HS-5 (cell line): ENCODE measurements around the gene LILRA5.
"Not testable (repeated sequence)": the region's sequence is repeated elsewhere in the genome, so short reads cannot be mapped to it uniquely, and the experiment has no call there.

Experiments
- DNase-seq: peaks from one replicate; pipeline ENCODE4 v3.0.0-alpha.2; 2012; ENCODE audit warnings: low read depth

Gene LILRA5

GRCh38 chr19:54302257-54302656 lies 10.7 kb downstream of the LILRA5 start:
- no peak for DNase-seq

DNA sequence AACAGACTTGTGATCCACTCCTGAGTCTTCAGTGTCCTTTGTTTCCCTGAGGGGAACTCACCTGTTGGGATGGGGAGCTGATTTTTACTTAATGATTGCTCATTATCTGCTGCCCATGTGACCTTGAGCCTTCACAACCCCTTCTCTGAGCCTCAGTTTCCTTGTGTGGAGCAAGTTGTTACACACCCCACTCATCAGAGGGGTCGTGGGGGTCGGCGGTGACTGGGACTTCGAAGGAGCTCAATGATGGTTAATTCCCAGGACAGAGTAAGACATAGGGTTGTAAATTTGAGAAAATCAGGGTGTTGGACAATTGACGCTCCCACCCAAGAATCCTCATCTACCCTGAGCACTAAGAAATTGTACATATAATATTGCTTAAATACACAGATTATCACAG lies 13.5 kb downstream of the LILRA5 start:
- no peak for DNase-seq

- no peak for DNase-seq
Measured at GRCh38 chr19:54299126-54299498, 13.9 kb downstream of the LILRA5 start.

- DNase-seq: no peak
Measured at GRCh38 chr19:54298357-54299125, 14.4 kb downstream of the LILRA5 start.

DNA sequence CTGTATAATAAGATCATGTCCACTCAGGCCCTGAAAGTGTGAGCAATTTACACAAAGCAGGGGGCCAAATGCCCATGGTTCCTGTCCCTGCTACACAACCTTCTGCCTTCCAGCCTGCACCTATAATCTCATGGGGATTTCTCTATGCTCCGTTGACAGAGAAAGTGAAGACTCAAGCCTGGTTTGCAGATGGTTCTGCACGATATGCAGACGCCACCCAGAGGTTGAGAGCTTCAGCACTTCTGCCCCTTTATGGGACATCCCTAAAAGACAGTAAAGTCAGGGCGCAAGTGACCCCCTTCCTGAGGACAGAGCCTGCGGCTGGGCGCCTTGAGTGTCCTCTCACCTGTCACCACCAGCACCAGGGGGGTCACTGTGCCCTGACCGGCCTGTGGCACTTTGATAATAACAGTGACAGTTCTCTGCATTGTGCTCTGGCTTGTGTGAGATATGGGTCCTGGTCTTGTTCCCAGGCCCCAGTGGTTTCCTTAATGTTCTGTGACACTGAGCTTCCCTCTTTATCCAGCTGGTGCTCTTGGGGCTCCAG lies 15.1 kb downstream of the LILRA5 start:
- DNase-seq: no peak

- no peak for DNase-seq
Measured at GRCh38 chr19:54294539-54294938, 18.4 kb downstream of the LILRA5 start.

DNA sequence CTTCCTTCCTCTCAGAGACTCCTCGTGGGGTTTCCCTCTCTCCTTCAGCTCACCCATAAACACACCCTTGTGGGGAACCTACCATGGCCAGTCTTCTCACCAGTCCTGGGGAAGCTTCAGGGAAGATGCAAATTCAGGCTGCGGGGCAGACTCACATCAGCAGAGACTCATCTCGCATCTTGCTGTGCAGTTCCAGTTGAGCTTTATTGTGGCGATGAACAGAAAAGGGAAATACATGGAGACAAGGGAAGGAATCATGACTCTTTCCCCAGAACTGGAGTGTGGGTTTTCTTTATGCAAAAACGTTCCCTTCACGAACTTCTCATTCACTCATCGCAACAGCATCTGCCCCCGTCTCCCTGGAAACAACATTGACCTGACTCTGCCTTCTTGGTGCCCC lies 23.8 kb downstream of the LILRA5 start:
- not testable (repeated sequence) for DNase-seq

DNA sequence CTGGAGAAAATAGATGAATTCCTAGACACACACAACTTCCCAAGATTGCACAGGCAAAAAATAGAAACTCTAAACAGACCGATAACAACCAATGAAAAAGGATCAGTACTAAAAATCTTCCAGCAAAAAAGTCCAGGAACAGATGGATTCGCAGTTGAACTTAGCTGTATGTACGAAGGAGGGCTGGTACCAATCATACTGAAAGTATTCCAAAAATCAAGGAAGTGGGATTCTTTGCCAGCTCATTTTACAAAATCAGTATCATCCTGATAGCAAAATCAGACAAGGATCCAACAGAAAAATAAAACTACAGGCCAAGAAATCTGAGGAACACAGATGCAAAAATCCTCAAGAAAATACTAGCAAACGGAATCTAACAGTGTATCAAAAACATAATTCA lies 25.5 kb downstream of the LILRA5 start:
- peak; percentile 77 for DNase-seq

GRCh38 chr19:54286283-54286682 lies 26.7 kb downstream of the LILRA5 start:
- DNase-seq: not testable (repeated sequence)

GRCh38 chr19:54285427-54286056 lies 27.4 kb downstream of the LILRA5 start:
- DNase-seq: not testable (repeated sequence)

DNA sequence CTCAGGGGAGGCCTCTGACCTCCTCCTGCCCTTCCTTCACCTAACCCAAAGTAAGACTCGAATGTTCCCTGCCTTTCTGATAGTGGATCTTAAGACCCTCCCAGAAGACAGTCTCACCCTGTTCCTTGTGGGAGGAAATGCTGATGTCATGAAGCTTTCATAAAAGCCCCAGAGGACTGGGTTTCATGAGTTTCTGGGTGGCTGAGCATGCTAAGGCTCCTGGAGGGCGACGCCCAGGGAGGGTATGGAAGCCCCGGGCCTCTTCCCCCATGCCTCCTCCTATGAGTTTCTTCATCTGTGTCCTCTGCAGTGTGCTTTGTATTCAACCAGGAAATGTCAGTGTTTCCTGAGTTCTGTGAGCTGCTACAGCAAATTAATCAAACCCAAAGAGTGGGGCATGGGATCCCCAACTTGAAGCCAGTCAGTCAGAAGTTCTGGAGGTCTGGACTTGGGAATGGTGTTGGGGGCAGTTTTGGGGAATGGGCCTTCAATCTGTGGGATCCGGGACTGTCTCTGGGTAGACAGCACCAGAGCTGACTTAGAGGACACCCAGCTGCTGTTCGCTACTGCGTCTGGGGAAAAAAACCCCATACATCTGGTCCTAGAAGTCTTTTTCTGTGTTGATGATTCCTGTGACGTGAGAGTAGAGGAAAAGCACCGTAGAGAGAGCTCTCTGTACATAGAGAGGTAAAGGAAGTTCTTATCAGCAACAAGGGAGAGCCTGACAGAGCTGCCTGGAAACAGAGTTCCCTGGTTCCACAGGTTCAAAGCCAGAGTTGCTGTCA lies 30.1 kb downstream of the LILRA5 start:
- DNase-seq: no peak

DNA sequence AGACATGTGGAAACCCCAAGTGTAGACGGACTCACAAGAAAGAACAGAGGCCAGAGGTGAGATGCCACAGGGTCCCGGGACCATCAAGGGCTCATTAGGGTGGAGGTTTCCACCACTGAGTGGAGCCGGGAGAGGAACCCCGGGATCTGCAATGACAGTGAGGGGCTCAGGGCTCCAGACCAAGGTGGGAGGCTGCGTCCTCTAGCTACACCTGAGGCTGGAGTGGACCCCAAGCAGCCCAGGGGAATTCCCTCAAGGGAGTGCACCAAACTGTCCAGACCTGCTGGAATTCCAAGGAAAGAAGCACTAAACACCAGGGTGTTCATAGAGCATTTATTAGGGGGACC lies 31.3 kb downstream of the LILRA5 start:
- DNase-seq: not testable (repeated sequence)

DNA sequence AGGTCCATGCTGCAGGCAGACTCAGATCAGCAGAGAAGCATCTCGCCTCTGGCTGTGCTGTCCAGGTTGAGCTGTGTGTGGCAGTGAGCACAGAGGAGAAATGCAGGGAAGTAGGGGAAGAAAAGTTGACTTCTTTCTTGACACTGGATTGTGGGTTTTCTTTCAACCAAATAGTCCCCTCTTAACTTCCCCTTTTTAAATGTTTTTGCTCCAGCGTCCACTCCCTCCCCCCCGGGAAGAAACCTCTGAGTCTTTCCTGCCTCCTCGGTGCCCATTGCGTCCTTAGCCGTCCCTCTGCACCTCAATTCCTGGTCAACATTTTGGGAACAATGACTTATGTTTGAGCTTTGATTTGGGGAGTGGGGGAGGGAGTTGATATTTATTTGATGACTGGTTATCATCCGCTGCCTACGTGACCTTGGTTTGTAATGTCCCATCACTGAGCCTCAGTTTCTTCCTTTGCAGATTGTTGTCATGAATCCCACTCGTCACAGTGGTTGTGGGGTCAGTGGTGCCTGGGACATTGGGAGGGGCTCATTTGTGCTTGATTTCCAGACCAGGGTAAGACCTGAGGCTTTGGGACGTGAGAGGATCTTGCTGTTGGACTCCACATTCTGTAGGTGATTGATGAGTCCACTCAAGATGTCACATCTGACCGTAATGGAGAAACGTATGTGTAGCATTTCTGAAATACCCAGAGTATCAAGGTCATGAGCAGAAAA lies 31.8 kb downstream of the LILRA5 start, which contains the start of gene LILRB2:
Gene LILRB2 (minus strand): TSS at position 104 of the 722 bp plus-strand sequence. CDS start 614 bp downstream, outside the sequence.
- DNase-seq: no peak

DNA sequence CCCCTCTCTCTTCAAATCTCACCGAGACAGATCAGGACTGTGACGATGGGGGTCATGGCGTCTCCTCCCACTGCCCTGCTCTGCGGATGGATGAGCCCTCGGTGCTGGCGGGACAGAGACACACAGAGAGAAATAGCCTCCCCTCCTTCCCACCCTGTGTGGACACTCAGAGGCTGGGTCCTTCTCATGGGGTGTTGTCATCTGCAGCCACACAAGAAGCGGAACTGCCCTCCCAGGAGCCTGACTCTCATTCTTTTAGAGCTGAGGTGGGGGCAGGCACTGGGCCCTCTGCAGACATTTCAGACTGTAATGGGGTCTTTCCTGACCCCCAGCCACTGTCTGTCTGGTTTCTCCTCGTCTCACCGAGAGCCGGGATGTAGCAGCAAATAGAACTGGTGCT lies 32.5 kb downstream of the LILRA5 start:
- DNase-seq: not testable (repeated sequence)

DNA sequence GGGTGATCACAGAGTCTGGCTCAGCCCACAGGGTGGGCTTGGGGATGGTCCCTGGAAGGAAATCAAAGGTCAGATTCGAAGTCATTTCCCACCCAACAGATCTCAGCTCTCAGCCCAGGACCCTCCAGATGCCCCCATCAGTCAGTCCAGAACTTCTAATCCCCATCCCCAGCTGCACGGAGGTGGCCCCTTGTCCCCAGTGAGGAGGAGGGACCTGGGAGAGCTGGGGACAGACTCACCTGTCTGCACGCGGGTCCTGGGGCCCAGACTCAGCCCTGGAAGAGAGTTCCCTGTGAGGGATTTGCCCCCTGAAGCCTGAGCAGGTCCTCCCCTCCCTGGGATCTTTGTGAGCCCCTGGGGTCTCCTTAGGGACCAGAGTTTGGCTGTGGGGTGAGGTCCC lies 32.9 kb downstream of the LILRA5 start:
- DNase-seq: not testable (repeated sequence)

- no peak for DNase-seq
Measured at GRCh38 chr19:54279406-54279962, 33.5 kb downstream of the LILRA5 start.

GRCh38 chr19:54278571-54279195 lies 34.3 kb downstream of the LILRA5 start:
- not testable (repeated sequence) for DNase-seq

GRCh38 chr19:54278056-54278455 lies 34.9 kb downstream of the LILRA5 start:
- DNase-seq: not testable (repeated sequence)

DNA sequence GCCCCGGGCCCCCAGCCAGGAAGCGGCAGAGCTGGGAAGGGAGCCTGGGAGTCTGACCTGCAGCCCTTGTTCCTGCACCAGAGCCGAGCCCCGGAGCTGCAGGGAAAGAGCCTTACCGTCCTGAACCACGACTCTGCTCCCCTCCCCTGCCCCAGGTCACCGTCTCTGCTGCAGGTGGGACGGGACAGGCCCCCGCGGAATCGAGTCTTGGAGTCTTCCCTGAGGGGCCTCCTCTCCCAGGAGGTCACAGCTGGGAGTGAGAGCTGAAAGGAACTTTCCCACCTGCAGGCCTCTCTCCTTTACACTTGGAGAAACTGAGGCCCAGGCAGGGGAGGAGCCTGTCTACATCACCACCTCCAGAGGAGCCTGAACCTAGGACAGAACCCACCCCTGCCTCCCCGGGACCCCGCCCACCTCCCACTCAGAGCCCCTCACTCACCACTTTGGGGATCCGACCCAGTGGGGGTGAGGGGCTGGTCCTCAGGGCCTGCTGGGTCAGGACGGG lies 35.8 kb downstream of the LILRA5 start:
- DNase-seq: not testable (repeated sequence)

DNA sequence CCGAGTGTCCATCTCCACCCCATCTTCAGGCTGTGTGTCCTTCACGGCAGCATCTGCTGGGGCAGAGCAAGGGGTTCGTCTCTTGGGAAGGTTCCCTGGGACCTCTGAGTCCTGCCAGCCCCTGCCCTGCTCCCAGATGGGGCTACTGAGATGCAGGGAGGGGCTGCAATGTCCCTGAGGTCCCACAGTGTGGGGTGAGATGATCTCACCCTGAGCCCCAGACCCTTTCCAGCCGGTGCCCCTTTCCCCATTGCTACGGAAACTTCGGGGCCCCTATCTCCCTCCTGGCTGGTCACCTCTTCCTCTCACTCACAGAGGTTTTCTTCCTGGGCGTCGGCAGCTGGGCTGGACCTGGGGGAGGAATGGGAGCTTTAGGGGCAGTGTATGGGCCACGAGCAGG lies 37.0 kb downstream of the LILRA5 start:
- no peak for DNase-seq

- not testable (repeated sequence) for DNase-seq
Measured at GRCh38 chr19:54274516-54274915, 38.5 kb downstream of the LILRA5 start.
